ENCODE results near the gene C6orf15.
"Not testable (repeated sequence)": the region's sequence is repeated elsewhere in the genome, so short reads cannot be mapped to it uniquely, and the experiment has no call there.

Gene C6orf15

GRCh38 chr6:31067891-31068668 is 44.3 kb downstream of the C6orf15 start:
- not testable (repeated sequence) for DNase-seq (ENCODE audit: low spot score)

DNA sequence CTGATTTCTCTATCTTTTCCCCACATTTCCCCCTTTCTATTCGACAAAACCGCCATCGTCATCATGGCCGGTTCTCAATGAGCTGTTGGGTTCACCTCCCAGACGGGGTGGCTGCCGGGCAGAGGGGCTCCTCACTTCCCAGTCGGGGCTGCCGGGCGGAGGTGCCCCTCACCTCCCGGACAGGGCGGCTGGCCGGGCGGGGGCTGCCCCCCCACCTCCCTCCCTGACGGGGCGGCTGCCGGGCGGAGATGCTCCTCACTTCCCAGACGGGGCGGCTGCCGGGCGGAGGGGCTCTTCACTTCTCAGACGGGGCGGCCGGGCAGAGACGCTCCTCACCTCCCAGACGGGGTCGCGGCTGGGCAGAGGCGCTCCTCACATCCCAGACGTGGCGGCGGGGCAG is 45.3 kb downstream of the C6orf15 start:
- not testable (repeated sequence) for DNase-seq (ENCODE audit: low spot score)

- DNase-seq (ENCODE audit: low spot score) = no peak
Measured at GRCh38 chr6:31065556-31065955, 46.8 kb downstream of the C6orf15 start.

GRCh38 chr6:31063906-31064435 is 48.4 kb downstream of the C6orf15 start:
- DNase-seq (ENCODE audit: low spot score) = no peak
